ENCODE measurements around the gene SGPP2.

DNA sequence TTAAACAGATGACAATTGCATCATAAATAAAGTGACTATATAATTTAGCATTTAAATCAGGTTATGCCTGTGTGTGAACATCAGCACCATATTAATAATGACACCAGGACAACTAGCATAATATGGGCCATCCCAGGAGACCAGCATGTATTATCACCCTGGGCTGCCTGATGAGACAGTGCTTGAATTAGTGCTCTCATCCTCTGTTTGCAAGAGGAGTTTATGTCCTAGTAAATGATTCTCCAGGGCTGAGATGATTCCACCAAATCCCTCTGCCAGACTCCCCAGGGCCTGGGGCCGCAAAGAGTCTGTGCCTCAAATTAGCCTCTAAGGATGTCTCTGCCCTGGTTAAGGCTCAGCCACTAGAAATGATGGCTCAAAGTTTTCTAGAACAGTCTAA is 97.7 kb downstream of the SGPP2 start:
- TF ChIP-seq, protein P1, sequence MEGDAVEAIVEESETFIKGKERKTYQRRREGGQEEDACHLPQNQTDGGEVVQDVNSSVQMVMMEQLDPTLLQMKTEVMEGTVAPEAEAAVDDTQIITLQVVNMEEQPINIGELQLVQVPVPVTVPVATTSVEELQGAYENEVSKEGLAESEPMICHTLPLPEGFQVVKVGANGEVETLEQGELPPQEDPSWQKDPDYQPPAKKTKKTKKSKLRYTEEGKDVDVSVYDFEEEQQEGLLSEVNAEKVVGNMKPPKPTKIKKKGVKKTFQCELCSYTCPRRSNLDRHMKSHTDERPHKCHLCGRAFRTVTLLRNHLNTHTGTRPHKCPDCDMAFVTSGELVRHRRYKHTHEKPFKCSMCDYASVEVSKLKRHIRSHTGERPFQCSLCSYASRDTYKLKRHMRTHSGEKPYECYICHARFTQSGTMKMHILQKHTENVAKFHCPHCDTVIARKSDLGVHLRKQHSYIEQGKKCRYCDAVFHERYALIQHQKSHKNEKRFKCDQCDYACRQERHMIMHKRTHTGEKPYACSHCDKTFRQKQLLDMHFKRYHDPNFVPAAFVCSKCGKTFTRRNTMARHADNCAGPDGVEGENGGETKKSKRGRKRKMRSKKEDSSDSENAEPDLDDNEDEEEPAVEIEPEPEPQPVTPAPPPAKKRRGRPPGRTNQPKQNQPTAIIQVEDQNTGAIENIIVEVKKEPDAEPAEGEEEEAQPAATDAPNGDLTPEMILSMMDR (IDR thresholded peaks at IDR 0.05): no peak
- no peak for TF ChIP-seq POLR2A (IDR thresholded peaks at IDR 0.05)
